Measurements from ENCODE around the gene SPATS2L.

DNA sequence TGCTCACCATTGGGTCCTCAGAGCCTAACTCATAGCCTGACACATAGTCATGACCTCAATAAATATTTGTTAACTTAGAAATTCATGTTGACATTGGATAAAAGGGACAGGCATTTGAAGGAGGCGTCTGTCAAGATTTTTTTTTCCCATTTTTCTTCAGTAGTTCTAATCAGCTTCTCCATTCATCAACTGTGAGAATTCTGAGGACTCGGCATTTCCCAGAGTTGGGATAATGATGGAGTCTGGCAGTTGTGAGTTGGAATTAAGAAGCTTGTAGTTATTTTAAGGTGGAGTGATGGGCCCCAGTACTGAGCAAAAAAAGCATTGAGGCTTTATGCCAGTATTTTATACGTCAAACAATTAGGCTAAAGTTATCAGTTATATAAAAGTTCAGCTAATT lies 4.6 kb downstream of the SPATS2L start:
- TF ChIP-seq, protein P1, sequence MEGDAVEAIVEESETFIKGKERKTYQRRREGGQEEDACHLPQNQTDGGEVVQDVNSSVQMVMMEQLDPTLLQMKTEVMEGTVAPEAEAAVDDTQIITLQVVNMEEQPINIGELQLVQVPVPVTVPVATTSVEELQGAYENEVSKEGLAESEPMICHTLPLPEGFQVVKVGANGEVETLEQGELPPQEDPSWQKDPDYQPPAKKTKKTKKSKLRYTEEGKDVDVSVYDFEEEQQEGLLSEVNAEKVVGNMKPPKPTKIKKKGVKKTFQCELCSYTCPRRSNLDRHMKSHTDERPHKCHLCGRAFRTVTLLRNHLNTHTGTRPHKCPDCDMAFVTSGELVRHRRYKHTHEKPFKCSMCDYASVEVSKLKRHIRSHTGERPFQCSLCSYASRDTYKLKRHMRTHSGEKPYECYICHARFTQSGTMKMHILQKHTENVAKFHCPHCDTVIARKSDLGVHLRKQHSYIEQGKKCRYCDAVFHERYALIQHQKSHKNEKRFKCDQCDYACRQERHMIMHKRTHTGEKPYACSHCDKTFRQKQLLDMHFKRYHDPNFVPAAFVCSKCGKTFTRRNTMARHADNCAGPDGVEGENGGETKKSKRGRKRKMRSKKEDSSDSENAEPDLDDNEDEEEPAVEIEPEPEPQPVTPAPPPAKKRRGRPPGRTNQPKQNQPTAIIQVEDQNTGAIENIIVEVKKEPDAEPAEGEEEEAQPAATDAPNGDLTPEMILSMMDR (conservative IDR thresholded peaks at IDR 0.05; ENCODE audit: low read depth in 2 of 2): no peak
- TF ChIP-seq, protein P2, sequence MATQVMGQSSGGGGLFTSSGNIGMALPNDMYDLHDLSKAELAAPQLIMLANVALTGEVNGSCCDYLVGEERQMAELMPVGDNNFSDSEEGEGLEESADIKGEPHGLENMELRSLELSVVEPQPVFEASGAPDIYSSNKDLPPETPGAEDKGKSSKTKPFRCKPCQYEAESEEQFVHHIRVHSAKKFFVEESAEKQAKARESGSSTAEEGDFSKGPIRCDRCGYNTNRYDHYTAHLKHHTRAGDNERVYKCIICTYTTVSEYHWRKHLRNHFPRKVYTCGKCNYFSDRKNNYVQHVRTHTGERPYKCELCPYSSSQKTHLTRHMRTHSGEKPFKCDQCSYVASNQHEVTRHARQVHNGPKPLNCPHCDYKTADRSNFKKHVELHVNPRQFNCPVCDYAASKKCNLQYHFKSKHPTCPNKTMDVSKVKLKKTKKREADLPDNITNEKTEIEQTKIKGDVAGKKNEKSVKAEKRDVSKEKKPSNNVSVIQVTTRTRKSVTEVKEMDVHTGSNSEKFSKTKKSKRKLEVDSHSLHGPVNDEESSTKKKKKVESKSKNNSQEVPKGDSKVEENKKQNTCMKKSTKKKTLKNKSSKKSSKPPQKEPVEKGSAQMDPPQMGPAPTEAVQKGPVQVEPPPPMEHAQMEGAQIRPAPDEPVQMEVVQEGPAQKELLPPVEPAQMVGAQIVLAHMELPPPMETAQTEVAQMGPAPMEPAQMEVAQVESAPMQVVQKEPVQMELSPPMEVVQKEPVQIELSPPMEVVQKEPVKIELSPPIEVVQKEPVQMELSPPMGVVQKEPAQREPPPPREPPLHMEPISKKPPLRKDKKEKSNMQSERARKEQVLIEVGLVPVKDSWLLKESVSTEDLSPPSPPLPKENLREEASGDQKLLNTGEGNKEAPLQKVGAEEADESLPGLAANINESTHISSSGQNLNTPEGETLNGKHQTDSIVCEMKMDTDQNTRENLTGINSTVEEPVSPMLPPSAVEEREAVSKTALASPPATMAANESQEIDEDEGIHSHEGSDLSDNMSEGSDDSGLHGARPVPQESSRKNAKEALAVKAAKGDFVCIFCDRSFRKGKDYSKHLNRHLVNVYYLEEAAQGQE (IDR thresholded peaks at IDR 0.05; ENCODE audit: unreplicated experiment): no peak
- no peak for TF ChIP-seq POLR2AphosphoS5 (IDR thresholded peaks at IDR 0.05; ENCODE audit: low read depth)
- no peak for TF ChIP-seq EZH2 (IDR thresholded peaks at IDR 0.05; ENCODE audit: low read depth, unreplicated experiment)
- TF ChIP-seq EZH2phosphoT487 (IDR thresholded peaks at IDR 0.05; ENCODE audit: unreplicated experiment): no peak
- TF ChIP-seq JUNB (IDR thresholded peaks at IDR 0.05; ENCODE audit: unreplicated experiment): no peak
- no peak for TF ChIP-seq CREB1 (CRISPR knock-in tag; IDR thresholded peaks at IDR 0.05; ENCODE audit: low read depth)
- TF ChIP-seq STAT1 (IDR thresholded peaks at IDR 0.05; ENCODE audit: unreplicated experiment): no peak

Measured in GM23338 (cell line).